GM18520 (cell line): ENCODE measurements around the gene MAPT.
"Not testable (repeated sequence)": the region's sequence is repeated elsewhere in the genome, so short reads cannot be mapped to it uniquely, and the experiment has no call there.

Experiments
- ATAC-seq: cut with Tn5 transposase; IDR thresholded peaks from one replicate; pipeline ENCODE4 v1.9.1; 2021; ENCODE audit not compliant: unreplicated experiment

Gene MAPT

GRCh38 chr17:45896803-45897693 lies 2.7 kb downstream of the MAPT start:
- no peak for ATAC-seq

DNA sequence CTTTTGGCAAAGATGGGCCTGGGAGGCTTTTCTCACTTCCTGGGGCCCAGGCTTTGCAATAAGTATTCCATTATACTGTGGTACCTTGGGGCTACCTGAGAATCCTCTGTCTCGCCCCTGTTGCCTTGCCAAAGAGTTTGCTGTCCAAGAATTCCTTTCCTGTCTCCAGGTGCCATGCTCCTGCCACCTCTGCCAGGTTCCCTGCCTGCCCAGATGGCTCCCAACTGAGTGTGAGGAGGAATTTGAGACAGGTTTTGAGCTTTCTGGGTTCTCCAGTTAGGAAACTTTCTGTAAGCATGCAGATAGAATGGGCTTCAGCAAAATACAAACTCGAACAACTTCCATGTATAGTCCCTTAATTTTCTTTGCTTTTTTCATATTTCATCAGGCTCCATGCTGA lies 5.8 kb downstream of the MAPT start:
- ATAC-seq = no peak

DNA sequence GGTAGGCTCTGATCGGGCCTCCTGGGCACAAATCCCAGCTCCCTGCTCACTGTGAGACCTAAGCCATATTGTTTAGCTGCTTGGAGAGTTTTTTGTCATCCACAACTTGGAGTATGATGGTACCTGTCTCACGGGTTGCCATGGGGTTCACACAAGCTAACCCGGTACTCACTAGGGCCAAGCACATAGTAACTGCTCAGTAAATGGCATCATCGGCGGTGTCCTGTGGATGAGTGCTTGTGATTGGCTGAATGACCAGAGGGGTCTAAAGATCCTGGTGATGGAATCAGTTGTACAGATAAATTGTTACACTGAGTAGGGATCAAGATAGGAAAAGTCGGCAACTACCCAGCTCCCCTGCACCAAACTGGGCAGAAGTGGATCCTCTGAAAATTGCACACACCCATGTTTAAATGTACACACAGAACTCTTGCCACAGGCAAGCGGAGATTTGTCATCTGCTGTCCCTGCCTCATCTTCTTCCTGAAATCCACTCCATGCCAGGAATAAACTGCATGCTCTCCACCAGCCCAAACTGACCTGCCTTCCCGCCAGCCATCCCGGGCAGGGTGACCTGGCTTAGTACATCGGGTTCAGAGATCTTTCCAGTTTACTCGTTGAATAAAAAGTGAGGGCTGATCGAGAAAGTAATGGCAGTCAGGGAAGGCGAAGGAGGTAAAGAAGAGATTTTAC lies 6.5 kb downstream of the MAPT start:
- ATAC-seq = no peak

DNA sequence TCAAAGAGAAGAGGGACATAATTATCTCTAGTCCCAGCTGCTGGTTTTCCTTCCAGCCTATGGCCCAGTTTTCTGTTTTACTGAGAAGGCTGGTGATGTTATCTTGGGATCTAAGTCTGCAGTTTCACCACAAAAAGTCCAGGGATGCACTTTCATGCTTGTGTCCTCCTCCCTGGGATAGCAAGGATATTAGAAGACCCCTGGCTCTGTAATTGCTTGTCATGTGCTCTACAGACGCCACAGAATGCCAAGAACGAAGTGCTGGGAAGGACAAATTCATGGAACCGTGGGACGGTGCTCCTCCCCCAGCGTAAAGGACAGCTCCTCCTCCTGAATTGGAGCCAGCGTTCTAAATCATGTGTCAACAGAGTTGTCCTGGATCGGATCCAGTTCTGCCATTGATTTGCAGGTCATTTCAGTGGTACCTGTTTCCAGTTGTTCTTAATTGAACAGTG lies 8.6 kb downstream of the MAPT start:
- ATAC-seq = no peak

DNA sequence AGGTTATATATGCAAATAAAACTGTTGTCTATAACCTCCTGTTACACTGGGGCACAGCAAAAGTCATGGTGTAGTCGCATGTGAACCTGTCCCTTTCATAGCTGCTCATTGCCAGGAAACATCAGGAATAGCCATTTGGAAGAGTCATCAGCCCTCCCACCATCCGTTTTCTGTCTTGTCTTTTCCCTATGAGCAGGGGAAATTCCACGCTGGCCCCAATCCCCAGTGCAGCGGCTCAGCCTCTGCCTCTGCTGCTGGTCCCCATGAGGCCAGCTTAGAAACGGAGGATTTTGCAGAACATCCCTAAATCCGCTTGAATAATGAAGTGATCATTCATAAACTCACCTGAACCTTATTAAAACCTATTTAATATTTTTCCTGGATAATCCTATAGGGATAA lies 10.5 kb downstream of the MAPT start:
- ATAC-seq = no peak

GRCh38 chr17:45905814-45906213 lies 11.5 kb downstream of the MAPT start:
- no peak for ATAC-seq

DNA sequence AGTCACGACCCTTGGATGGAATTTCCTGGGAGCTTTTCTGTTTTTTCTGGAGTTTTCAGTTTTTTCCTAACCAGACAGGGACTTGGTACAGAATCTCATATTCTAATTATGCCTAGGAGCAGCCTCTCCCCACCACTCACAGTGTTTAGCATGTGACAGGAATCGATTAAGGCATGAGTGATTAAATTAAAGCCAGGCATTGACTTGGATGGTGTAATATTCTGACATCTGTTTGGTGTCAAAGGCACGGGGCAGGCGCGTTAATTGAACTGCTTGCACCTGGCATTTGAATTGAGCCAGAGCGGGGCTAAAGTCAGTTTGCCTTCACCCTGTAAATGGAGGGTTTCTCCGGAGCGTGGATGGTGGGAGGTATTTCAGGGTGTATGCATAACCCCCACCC lies 11.9 kb downstream of the MAPT start:
- ATAC-seq = no peak

GRCh38 chr17:45906927-45907622 lies 12.7 kb downstream of the MAPT start:
- ATAC-seq = no peak

- no peak for ATAC-seq
These were observed 13.5 kb downstream of the MAPT start for GRCh38 chr17:45907750-45908395.

DNA sequence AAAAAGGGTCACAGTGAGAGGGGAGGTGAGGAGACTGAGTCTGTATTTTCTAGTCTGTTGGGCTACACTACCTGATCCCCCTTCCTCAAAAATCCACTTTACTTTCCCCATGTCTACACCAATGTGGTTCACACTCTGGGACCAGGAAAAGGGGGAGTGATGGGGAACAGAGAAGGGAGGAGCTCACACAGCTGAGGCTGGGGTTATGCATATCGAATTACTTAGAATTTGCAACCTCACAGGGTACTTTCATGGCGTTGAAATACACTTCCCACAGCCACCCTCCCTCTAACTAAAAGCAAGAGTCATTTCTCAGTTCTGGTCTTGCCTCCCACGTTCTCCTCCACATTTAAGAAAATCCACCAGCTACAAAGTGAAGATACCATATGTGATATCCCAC lies 14.1 kb downstream of the MAPT start:
- ATAC-seq = no peak

DNA sequence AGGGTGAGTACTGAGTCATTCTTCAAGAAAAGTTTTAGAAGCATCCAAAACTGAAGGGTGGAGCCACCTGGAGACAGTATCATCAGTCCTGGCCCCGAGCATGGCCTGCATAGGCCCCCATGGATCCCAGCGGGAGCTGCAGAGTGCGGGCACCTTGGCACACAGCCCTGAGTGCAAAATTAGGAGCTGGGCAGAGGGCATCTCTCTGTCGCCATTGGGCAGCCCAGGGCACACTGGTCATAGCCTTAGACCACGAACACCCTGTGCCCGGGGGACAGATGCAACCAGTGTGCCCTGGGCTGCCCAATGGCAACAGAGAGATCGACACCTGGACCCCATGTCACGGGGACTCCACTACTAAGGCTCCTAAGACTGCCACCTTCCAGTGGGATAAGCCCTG lies 14.6 kb downstream of the MAPT start:
- no peak for ATAC-seq

DNA sequence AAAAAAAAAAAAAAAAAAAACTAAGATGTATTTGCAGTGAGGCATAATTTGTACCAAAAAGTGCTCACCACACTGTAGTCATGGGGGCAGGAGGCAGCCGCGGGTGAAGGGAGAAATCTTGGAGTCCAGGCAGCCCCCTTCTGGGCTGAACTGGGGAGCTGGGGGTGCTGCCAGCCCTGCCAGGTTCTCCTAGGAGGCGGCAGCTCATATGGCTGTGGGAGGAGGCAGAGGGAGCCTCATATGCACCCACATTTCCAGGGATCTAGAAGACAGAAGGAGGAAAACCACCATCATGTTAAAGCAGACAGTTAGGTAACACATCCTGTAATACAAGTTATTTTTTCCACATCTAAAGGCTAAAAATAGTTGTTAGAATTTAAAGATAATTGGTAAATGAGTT lies 16.3 kb downstream of the MAPT start:
- ATAC-seq = no peak

DNA sequence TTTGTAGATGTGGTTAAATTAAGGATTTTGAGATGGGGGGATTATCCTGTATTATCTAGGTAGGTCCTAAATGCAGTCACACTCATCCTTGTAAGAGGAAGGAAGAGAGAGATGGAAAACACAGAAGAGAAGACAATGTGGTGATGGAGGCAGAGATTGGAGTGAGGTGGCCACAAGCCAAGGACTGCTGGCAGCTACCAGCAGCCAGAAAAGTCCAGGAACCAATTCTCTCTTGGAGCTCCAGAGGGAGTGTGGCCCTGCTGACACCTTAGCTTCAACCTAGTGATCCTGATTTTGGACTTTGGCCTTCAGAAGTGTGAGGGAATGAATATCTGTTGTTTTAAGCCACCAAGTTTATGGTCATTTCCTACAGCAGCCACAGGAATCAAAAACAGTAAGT lies 18.0 kb downstream of the MAPT start:
- no peak for ATAC-seq

DNA sequence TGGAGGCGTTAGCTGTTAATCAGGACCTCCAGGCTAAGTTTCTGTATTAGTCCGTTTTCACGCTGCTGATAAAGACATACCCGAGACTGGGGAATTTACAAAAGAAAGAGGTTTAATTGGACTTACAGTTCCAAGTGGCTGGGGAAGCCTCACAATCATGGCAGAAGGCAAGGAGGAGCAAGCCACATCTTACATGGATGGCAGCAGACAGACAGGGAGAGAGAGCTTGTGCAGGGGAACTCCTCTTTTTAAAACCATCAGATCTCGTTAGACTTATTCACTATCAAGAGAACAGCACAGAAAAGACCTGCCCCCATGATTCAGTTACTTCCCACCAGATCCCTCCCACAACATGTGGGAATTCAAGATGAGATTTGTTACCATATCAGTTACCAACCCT lies 18.7 kb downstream of the MAPT start:
- ATAC-seq = not testable (repeated sequence)

DNA sequence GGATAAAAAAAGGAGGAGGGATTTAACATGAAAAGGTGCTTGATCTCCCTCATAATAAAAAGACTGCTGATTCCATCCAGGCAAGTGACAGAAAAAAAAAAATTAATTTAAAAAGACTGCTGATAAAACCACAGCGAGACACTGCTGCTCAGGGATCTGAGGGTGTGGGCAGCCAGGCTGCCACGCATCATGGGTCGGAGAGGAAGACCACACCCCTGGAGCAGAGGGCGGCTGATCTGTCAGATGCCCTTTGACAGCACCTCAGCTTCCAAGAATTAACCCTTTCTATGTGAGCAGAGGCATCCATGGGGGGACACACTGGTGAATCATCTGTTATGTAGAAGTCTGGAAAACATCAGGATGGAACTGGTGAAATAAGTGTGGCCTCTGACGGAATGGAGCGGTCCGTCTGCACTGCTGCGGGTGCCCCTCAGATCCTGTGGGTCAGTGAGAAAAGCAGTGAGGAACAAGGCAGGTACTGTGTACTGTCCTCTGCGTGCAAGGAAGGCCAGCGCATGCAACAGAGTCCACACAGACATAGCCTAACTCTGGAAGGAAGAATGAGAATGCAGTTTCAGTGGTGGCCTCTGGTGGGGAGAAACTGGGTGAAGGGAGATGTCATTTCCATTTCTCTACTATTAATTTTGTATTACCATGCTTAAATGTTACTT lies 19.8 kb downstream of the MAPT start:
- no peak for ATAC-seq

DNA sequence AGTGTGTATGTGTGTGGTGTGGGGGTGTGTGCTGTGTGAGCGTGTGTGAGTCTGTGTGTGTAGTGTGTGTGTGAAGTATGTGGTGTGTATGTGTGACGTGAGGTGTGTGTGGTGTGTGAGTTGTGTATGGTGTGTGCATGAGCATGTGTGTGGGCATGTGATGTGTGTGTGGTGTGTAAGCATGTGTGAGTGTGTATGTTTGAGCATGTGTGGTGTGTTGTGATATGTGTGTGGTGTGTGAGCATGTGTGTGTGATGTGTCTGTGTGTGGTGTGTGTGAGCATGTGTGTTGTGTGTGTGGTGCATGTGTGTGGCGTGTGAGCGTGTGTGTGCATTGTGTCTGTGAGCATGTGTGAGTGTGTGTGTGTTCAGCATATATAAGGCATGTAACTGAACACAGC lies 20.9 kb downstream of the MAPT start:
- ATAC-seq = no peak

DNA sequence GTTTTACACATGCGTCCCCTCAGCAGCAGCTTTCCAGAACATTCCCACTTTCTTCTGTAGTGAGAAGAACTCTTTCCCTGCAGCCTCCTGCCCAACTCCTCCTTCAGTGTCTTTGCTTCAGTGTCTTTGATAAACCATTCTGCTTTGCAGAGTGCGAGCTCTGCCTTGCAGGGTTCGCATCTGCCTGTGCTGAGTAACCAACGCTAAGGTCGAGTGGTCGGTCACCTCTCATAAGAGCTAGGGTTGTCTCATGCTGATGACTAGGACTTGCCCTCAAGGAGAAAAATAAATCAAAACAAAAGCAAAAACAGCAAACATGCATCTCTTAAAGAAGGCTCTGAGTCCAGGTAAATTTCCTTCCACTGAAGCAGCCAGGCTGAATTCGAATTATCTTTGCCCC lies 22.7 kb downstream of the MAPT start:
- no peak for ATAC-seq

GRCh38 chr17:45918241-45918745 lies 23.9 kb downstream of the MAPT start:
- ATAC-seq = no peak

DNA sequence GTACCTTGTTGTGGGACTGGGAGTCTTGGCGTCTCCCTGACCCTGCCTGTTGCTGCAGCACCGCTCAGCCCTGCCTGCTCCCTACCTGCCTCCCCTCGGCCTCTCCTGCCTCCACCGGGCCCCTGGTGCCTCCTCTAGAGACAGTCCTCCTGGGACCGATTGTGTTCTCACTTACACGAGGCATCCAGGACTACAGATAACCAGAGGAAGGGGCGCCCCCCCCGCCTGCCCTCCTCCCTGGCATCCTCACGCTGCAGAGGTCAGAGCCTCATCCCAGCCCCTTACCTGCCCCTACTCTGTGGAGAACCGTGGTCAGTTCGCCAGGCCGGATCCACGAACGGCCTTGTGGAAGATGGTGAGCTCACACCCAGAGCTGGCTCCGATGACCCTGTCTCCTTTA lies 24.8 kb downstream of the MAPT start:
- no peak for ATAC-seq

DNA sequence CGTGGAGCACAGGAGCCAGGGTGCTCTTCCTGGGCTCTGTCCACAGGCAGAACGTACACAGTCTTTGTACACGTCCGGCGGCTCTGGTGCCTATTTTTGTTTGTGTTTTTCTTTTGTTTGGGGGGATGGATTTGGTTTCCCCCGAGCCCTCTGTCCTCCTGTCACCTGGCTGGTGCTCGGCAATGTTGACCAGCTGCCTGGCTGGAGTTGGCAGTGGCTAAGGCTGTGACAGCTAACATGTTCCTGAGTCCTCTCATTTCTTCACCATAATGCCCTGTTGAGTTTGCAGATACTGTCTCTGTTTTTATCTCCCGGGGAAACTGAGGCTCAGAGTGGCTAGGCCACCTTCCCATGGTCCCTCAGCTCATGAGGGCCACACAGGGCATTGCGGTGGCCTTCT lies 25.7 kb downstream of the MAPT start:
- ATAC-seq = no peak
